ENCODE data around the gene CCDC6. TPM values are rescaled to one million over a fixed set of nuclear protein-coding genes. Genes with fewer than 3 reads are reported as not detected.

Gene CCDC6
- polyA plus RNA-seq, 2 of the 4 experiments (the other 2 are of a cell fraction): 21.4 to 43.5 TPM

GRCh38 chr10:59891349-59891748, 15.0 kb downstream of the CCDC6 start:
- 75% methylated on average over 3 of the region's 3 CpGs for WGBS (ENCODE audit: missing lambda C conversion rate)
- ChIA-PET POLR2A (no interaction called here), CTCF (interaction anchor here (0.6 to 3.1 kb wide), 2 partner anchors 15 to 487 kb away, joined by 3 to 12 read pairs; partner anchors contain the start of gene CCDC6)
- no peak overlapping the region for H3K4me2 ChIP-seq
- ATAC-seq: no peak
- no peak overlapping the region for H3K4me3 ChIP-seq
- peaks cover 3% of the 10 kb centered on the region; the same call in 1 of the 3 replicates for H3K4me1 ChIP-seq
- FAIRE-seq: no peak
- TF ChIP-seq CTCF (IDR thresholded peaks at IDR 0.05): no peak
- no peak for TF ChIP-seq CHD4 (IDR thresholded peaks at IDR 0.05; ENCODE audit: borderline replicate concordance)
- TF ChIP-seq JUN (IDR thresholded peaks at IDR 0.05): no peak
- TF ChIP-seq JUNB (IDR thresholded peaks at IDR 0.05): no peak
- TF ChIP-seq TFCP2L1 (CRISPR knock-in tag; IDR thresholded peaks at IDR 0.05): no peak
- no peak for TF ChIP-seq EHMT2 (IDR thresholded peaks at IDR 0.05; ENCODE audit: low read depth)
- TF ChIP-seq HOXB13 (CRISPR knock-in tag; IDR thresholded peaks at IDR 0.05; ENCODE audit: low read depth): no peak
- TF ChIP-seq CBX2 (IDR thresholded peaks at IDR 0.05; ENCODE audit: borderline replicate concordance, low read depth): no peak
- no peak for TF ChIP-seq TP53 (CRISPR knock-in tag; IDR thresholded peaks at IDR 0.05)
- TF ChIP-seq REST (IDR thresholded peaks at IDR 0.05): no peak
- TF ChIP-seq MYC (IDR thresholded peaks at IDR 0.05; ENCODE audit: borderline replicate concordance, low read length): no peak
- no peak for TF ChIP-seq ZNF302 (CRISPR knock-in tag; IDR thresholded peaks at IDR 0.05)
- TF ChIP-seq CEBPB (IDR thresholded peaks at IDR 0.05): no peak
- no peak for TF ChIP-seq HES2 (IDR thresholded peaks at IDR 0.05)
- no peak for TF ChIP-seq RNF2 (IDR thresholded peaks at IDR 0.05; ENCODE audit: borderline replicate concordance, low read depth)
- TF ChIP-seq GATA3 (IDR thresholded peaks at IDR 0.05; ENCODE audit: borderline replicate concordance): no peak
- no peak for TF ChIP-seq HOXA7 (CRISPR knock-in tag; IDR thresholded peaks at IDR 0.05)
- TF ChIP-seq ZFP36 (IDR thresholded peaks at IDR 0.05; ENCODE audit: borderline replicate concordance, partially characterized antibody): no peak
- TF ChIP-seq ELK1 (IDR thresholded peaks at IDR 0.05; ENCODE audit: low read depth, low read length): no peak
- no peak for DNase-seq (ENCODE audit: low read depth in 1 of 2, low spot score in 1 of 2)
- H3K27ac ChIP-seq: no peak overlapping the region
- no peaks in the 10 kb centered on the region for H3K9me3 ChIP-seq

GRCh38 chr10:59888781-59889435, 17.4 kb downstream of the CCDC6 start:
- DNase-seq (ENCODE audit: low read depth in 1 of 2, low spot score in 1 of 2) (no peak), ATAC-seq (no peak), FAIRE-seq (no peak)
- no peak overlapping the region for H3K27ac ChIP-seq
- CTCF ChIA-PET: interaction anchor here (1.0 to 1.3 kb wide), 2 partner anchors 18 to 21 kb away, joined by 4 read pairs; partner anchors contain the start of gene CCDC6
- 91% methylated on average over 4 of the region's 4 CpGs for WGBS (ENCODE audit: missing lambda C conversion rate)
- no peak overlapping the region for H3K4me3 ChIP-seq
- POLR2A ChIA-PET: interaction anchor here (0.7 to 1.7 kb wide), 2 partner anchors 17 to 19 kb away, joined by 4 to 7 read pairs; partner anchors contain the start of gene CCDC6
- H3K4me1 ChIP-seq: no peaks in the 10 kb centered on the region
- H3K9me3 ChIP-seq: no peaks in the 10 kb centered on the region
- TF ChIP-seq JUN (IDR thresholded peaks at IDR 0.05): no peak
- no peak for TF ChIP-seq E2F6 (IDR thresholded peaks at IDR 0.05; ENCODE audit: borderline replicate concordance, low read depth)
- TF ChIP-seq RAD21 (conservative IDR thresholded peaks at IDR 0.05 in 1 of 2, IDR thresholded peaks at IDR 0.05 in 1 of 2): no peak
- TF ChIP-seq GATA3 (IDR thresholded peaks at IDR 0.05; ENCODE audit: borderline replicate concordance): no peak
- no peak for TF ChIP-seq RCOR1 (IDR thresholded peaks at IDR 0.05; ENCODE audit: low read depth, low read length)
- TF ChIP-seq BCL3 (IDR thresholded peaks at IDR 0.05): no peak
- TF ChIP-seq TFCP2L1 (CRISPR knock-in tag; IDR thresholded peaks at IDR 0.05): no peak
- no peak for TF ChIP-seq HES2 (IDR thresholded peaks at IDR 0.05)
- TF ChIP-seq POLR2A (IDR thresholded peaks at IDR 0.05; ENCODE audit: low read length): no peak
- no peak overlapping the region for H3K4me2 ChIP-seq

Data from A549 (cell line).